HepG2 (cell line): ENCODE results near the gene WBP1. TPM values are rescaled to one million over a fixed set of nuclear protein-coding genes. Genes with fewer than 3 reads are reported as not detected.

Experiments used
- ADNP ChIP-seq: sonication (generic); formaldehyde crosslinking; IDR thresholded peaks from 2 replicates; pipeline ENCODE4 v1.4.0; 2020; ENCODE audit warnings: missing genetic modification reagents
- ATRX ChIP-seq: sonication (generic); formaldehyde crosslinking; IDR thresholded peaks from 2 replicates; pipeline ENCODE4 v1.4.0; 2020; ENCODE audit warnings: missing genetic modification reagents, borderline replicate concordance
- CBX2 ChIP-seq, 2 experiments: fragments of 200-600 bp in 1 of 2; sonication (generic); formaldehyde crosslinking in 1 of 2; IDR thresholded peaks; 2 replicates each; pipeline versions ENCODE4 v1.7.0 to v1.8.1; 2018 to 2022; ENCODE audit warnings: low read depth in 2 of 2, low read length in 1 of 2, mild to moderate bottlenecking in 1 of 2, missing genetic modification reagents in 1 of 2
- FOSL2 ChIP-seq: sonication (generic); formaldehyde crosslinking; IDR thresholded peaks from 2 replicates; pipeline ENCODE4 v1.4.0; 2020; ENCODE audit warnings: missing genetic modification reagents
- HMG20A ChIP-seq: IDR thresholded peaks from 2 replicates; pipeline ENCODE4 v1.6.1; 2016; ENCODE audit warnings: borderline replicate concordance
- MIER2 ChIP-seq: IDR thresholded peaks from 2 replicates; pipeline ENCODE4 v1.6.1; 2016; ENCODE audit warnings: missing biosample characterization, missing genetic modification reagents
- NFIC ChIP-seq: IDR thresholded peaks from 2 replicates; pipeline ENCODE4 v1.6.1; 2012; ENCODE audit warnings: mild to moderate bottlenecking, low read length, inconsistent platforms
- NR2F1 ChIP-seq, 2 experiments: fragments of 450-650 bp in 1 of 2; formaldehyde crosslinking in 1 of 2; IDR thresholded peaks; 2 replicates each; pipeline versions ENCODE4 v1.5.0 to v1.6.1; 2016 to 2020; ENCODE audit warnings: mild to moderate bottlenecking in 1 of 2, missing compliant biosample characterization in 1 of 2, missing genetic modification reagents in 1 of 2, moderate library complexity in 1 of 2
- SOX5 ChIP-seq: IDR thresholded peaks from 2 replicates; pipeline ENCODE4 v1.6.1; 2016; ENCODE audit warnings: borderline replicate concordance
- SRF ChIP-seq: IDR thresholded peaks from 2 replicates; pipeline ENCODE4 v1.6.1; 2011; ENCODE audit warnings: mild to moderate bottlenecking, low read depth, low read length, moderate library complexity
- ZNF335 ChIP-seq: sonication (generic); formaldehyde crosslinking; IDR thresholded peaks from 2 replicates; pipeline ENCODE4 v1.4.0; 2020; ENCODE audit warnings: missing genetic modification reagents
- ZNF337 ChIP-seq: sonication (generic); formaldehyde crosslinking; IDR thresholded peaks from 2 replicates; pipeline ENCODE4 v1.5.1; 2020; ENCODE audit warnings: missing genetic modification reagents, low read depth, mild to moderate bottlenecking, borderline replicate concordance
- ZNF367 ChIP-seq: sonication (generic); formaldehyde crosslinking; IDR thresholded peaks from 2 replicates; pipeline ENCODE4 v1.4.0; 2020; ENCODE audit warnings: missing genetic modification reagents, borderline replicate concordance
- ZNF766 ChIP-seq: sonication (generic); formaldehyde crosslinking; IDR thresholded peaks from 2 replicates; pipeline ENCODE4 v1.5.0; 2020; ENCODE audit warnings: missing genetic modification reagents, borderline replicate concordance
- polyA plus RNA-seq, 8 experiments: library from polyadenylated mRNA; depleted of rRNA in 3 of 8; stranded (reverse) in 7 of 8; unstranded in 1 of 8; fragments of >200 nt; fragmentation: Illumina TruSeq in 4 of 8; extraction: Trizol in 4 of 8; gene quantifications; 2 replicates each; pipeline versions ENCODE4 v1.2.1 to v1.2.3, GENCODE V29; 2011 to 2016; ENCODE audit warnings: low read depth in 4 of 8, missing spikeins in 1 of 8, mixed read lengths in 1 of 8; ENCODE audit not compliant: insufficient read depth in 1 of 8
- total RNA-seq, 5 experiments: library from RNA; depleted of rRNA; stranded (reverse); fragments of >200 nt; fragmentation: Illumina TruSeq; extraction: Trizol; gene quantifications; 2 replicates each; pipeline ENCODE4 v1.2.3, GENCODE V29; 2016; ENCODE audit warnings: low read depth in 1 of 5
- TF ChIP-seq, protein P1 (sequence below): IDR thresholded peaks from 2 replicates; pipeline ENCODE4 v1.6.1; 2016; ENCODE audit warnings: control low read depth
- TF ChIP-seq, protein P2 (sequence below), 2 experiments: sonication (generic) in 1 of 2; formaldehyde crosslinking in 1 of 2; IDR thresholded peaks; 2 replicates each; pipeline versions ENCODE4 v1.6.1 to v1.9.0; 2014 to 2022; ENCODE audit warnings: antibody characterized with exemption in 1 of 2, borderline replicate concordance in 1 of 2, inconsistent platforms in 1 of 2, low read depth in 1 of 2, missing genetic modification reagents in 1 of 2
- TF ChIP-seq, protein P3 (sequence below): sonication (generic); formaldehyde crosslinking; IDR thresholded peaks from 2 replicates; pipeline ENCODE4 v1.5.1; 2020; ENCODE audit warnings: mild to moderate bottlenecking, missing genetic modification reagents, borderline replicate concordance
- TF ChIP-seq, protein P4 (sequence below): sonication (generic); formaldehyde crosslinking; IDR thresholded peaks from 2 replicates; pipeline ENCODE4 v1.4.0; 2020; ENCODE audit warnings: missing genetic modification reagents, mild to moderate bottlenecking, borderline replicate concordance

Gene WBP1
- total and polyA plus RNA-seq, 2 of the 13 experiments (the other 11 are each of a cell fraction or from before 2014, with no cell fraction given) = 38.8 to 85.7 TPM

DNA sequence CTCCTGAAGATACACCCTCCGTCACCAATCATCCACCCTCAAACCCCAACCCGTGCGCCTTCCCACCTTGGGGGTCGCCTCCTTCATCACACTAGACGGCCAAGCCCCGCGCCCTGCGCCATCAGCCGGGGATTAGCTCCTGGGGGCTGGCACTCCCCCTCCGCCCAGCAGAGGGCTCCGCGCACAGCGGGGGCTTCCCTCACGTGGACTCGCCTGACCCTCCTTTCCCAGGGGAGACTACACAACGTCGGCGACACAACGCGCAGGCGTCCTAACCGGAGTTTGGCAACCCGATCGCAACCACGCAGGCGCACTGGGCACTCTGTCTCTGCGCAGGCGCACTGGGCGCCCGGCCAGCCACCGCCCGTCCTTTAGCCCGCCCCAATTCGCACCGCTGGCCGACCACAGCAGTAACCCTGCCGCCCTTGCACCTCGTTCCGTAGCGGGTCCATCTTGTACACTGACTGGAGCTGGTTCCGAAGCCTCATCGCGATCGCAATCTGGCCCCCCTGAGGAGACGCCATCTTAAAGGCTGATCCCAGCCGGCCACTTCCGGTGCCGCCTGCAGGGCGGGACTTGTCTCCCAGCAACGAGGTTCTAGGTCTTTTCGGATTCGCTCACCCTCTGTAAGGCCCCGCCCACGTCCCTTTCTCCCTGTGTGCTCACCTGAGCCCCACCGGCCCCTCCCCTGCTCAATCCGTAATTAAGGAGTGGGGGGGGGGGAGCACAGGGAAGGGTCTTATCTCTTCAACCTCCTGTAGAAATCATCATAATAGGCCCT is 49.1 kb downstream of the WBP1 start, which contains the start of gene PCGF1 (continued):
- TF ChIP-seq SRF = peak; percentile 38; the same call in 1 of the 2 replicates
- peak; percentile 44 for TF ChIP-seq FOSL2
- TF ChIP-seq ZNF367 (CRISPR knock-in tag) = no peak
- no peak for TF ChIP-seq CBX2 (IDR thresholded peaks at IDR 0.05; ENCODE audit: low read depth, low read length)
- 0 out of 2 replicates have a peak, but pooled peaks have one; percentile 35 for TF ChIP-seq CBX2 (CRISPR knock-in tag; IDR thresholded peaks at IDR 0.05; ENCODE audit: low read depth)
- TF ChIP-seq, protein P1, sequence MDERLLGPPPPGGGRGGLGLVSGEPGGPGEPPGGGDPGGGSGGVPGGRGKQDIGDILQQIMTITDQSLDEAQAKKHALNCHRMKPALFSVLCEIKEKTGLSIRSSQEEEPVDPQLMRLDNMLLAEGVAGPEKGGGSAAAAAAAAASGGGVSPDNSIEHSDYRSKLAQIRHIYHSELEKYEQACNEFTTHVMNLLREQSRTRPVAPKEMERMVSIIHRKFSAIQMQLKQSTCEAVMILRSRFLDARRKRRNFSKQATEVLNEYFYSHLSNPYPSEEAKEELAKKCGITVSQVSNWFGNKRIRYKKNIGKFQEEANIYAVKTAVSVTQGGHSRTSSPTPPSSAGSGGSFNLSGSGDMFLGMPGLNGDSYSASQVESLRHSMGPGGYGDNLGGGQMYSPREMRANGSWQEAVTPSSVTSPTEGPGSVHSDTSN (CRISPR knock-in tag) = no peak; the same call in 1 of the 2 replicates
- peak; percentile 75 for TF ChIP-seq SOX5
- TF ChIP-seq, protein P2, sequence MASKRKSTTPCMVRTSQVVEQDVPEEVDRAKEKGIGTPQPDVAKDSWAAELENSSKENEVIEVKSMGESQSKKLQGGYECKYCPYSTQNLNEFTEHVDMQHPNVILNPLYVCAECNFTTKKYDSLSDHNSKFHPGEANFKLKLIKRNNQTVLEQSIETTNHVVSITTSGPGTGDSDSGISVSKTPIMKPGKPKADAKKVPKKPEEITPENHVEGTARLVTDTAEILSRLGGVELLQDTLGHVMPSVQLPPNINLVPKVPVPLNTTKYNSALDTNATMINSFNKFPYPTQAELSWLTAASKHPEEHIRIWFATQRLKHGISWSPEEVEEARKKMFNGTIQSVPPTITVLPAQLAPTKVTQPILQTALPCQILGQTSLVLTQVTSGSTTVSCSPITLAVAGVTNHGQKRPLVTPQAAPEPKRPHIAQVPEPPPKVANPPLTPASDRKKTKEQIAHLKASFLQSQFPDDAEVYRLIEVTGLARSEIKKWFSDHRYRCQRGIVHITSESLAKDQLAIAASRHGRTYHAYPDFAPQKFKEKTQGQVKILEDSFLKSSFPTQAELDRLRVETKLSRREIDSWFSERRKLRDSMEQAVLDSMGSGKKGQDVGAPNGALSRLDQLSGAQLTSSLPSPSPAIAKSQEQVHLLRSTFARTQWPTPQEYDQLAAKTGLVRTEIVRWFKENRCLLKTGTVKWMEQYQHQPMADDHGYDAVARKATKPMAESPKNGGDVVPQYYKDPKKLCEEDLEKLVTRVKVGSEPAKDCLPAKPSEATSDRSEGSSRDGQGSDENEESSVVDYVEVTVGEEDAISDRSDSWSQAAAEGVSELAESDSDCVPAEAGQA (IDR thresholded peaks at IDR 0.05; ENCODE audit: low read depth) = peak; percentile 87
- TF ChIP-seq, protein P2 (CRISPR knock-in tag; IDR thresholded peaks at IDR 0.05; ENCODE audit: borderline replicate concordance) = no peak
- no peak for TF ChIP-seq HMG20A (CRISPR knock-in tag)
- TF ChIP-seq ATRX = no peak
- no peak for TF ChIP-seq ADNP (CRISPR knock-in tag)
- TF ChIP-seq ZNF337 (CRISPR knock-in tag) = no peak
- TF ChIP-seq ZNF335 (CRISPR knock-in tag) = no peak; the same call in 1 of the 2 replicates
- TF ChIP-seq MIER2 = peak; percentile 13; the same call in 1 of the 2 replicates
- TF ChIP-seq, protein P3, sequence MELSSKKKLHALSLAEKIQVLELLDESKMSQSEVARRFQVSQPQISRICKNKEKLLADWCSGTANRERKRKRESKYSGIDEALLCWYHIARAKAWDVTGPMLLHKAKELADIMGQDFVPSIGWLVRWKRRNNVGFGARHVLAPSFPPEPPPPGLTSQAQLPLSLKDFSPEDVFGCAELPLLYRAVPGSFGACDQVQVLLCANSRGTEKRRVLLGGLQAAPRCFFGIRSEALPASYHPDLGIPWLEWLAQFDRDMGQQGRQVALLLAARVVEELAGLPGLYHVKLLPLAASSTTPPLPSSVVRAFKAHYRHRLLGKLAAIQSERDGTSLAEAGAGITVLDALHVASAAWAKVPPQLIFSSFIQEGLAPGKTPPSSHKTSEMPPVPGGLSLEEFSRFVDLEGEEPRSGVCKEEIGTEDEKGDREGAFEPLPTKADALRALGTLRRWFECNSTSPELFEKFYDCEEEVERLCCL (CRISPR knock-in tag) = peak; percentile 21; the same call in 1 of the 2 replicates
- TF ChIP-seq NFIC = no peak
- TF ChIP-seq ZNF766 (CRISPR knock-in tag) = peak; percentile 95; the same call in 1 of the 2 replicates
- TF ChIP-seq, protein P4, sequence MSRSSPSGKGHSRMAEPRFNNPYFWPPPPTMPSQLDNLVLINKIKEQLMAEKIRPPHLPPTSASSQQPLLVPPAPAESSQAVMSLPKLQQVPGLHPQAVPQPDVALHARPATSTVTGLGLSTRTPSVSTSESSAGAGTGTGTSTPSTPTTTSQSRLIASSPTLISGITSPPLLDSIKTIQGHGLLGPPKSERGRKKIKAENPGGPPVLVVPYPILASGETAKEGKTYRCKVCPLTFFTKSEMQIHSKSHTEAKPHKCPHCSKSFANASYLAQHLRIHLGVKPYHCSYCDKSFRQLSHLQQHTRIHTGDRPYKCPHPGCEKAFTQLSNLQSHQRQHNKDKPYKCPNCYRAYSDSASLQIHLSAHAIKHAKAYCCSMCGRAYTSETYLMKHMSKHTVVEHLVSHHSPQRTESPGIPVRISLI (CRISPR knock-in tag) = peak; percentile 45; the same call in 1 of the 2 replicates
- 0 out of 4 replicates have a peak, but pooled peaks of 1 of the 2 experiments have one; percentile 6 for TF ChIP-seq NR2F1 (CRISPR knock-in tag; IDR thresholded peaks at IDR 0.05)
